K562 (cell line): ENCODE results near the gene CD302. TPM values are rescaled to one million over a fixed set of nuclear protein-coding genes. Genes with fewer than 3 reads are reported as not detected.

ENCODE experiments used
- ATAC-seq: fragments of 200-7000 bp; cut with Tn5 transposase; 3 replicates; pipeline ENCODE4 v1.9.1; 2020; ENCODE audit warnings: moderate library complexity
- BruUV-seq: library from RNA; stranded (reverse); fragments of 400-500 nt; replicated peaks from 2 replicates; lab custom pipeline; 2021; lab: Mats Ljungman, UMichigan
- CTCF ChIA-PET: fragments of 300-600 bp; formaldehyde crosslinking; extraction: SDS; loops from one replicate; lab custom pipeline; 2021; ENCODE audit warnings: low intra/inter-chr PET ratio; lab: Yijun Ruan, JAX
- POLR2A ChIA-PET: fragments of 300-600, 350-650 bp; sonication (Branson Sonifier 250); formaldehyde crosslinking; extraction: SDS; loops from one replicate; lab custom pipeline; 2021; ENCODE audit warnings: antibody characterized with exemption, inconsistent platforms; lab: Yijun Ruan, JAX
- DNase-seq, 4 experiments: peaks; one replicate each; pipeline versions ENCODE4 v3.0.0 to v3.0.0-alpha.2; 2011 to 2018; ENCODE audit warnings: low spot score in 3 of 4, mixed read lengths in 3 of 4; ENCODE audit errors: extremely low read depth in 1 of 4
- FAIRE-seq: peaks from 2 replicates; lab custom pipeline; 2011; peaks lifted over from hg19 to GRCh38; lab: Jason Lieb, UNC
- H2AFZ ChIP-seq: 2 replicates; pipeline ENCODE4 v1.6.0; 2011; ENCODE audit warnings: low read depth, low read length, control low read depth, inconsistent platforms
- H3K27ac ChIP-seq: fragments of 200-600 bp; 3 replicates; pipeline ENCODE4 v1.8.0; 2011; ENCODE audit warnings: low read depth, mild to moderate bottlenecking, control low read depth, inconsistent platforms, low read length, moderate library complexity, mixed read lengths; ENCODE audit errors: extremely low read depth
- H3K27me3 ChIP-seq, 2 experiments: fragments of 300-600 bp in 1 of 2; 2 replicates in 1 of 2; 3 replicates in 1 of 2; pipeline versions ENCODE4 v1.6.0 to v1.8.0; 2011; ENCODE audit warnings: inconsistent platforms in 2 of 2, low read length in 2 of 2, mild to moderate bottlenecking in 1 of 2, mixed read lengths in 1 of 2, moderate library complexity in 1 of 2; ENCODE audit not compliant: control insufficient read depth in 2 of 2, insufficient read depth in 2 of 2
- H3K36me3 ChIP-seq: fragments of 300-600 bp; 3 replicates; pipeline ENCODE4 v1.8.0; 2011; ENCODE audit warnings: mild to moderate bottlenecking, low read length, inconsistent platforms; ENCODE audit not compliant: control insufficient read depth, insufficient read depth
- H3K4me1 ChIP-seq, 2 experiments: fragments of 200-600 bp in 1 of 2; replicated peaks in 1 of 2; 2 replicates in 1 of 2; 3 replicates in 1 of 2; pipeline versions ENCODE4 v1.5.1 to v1.8.0; 2011; ENCODE audit warnings: inconsistent platforms in 2 of 2, low read length in 2 of 2, mild to moderate bottlenecking in 1 of 2, mixed read lengths in 1 of 2, moderate library complexity in 1 of 2; ENCODE audit not compliant: control insufficient read depth in 2 of 2, insufficient read depth in 2 of 2
- H3K4me2 ChIP-seq: 2 replicates; pipeline ENCODE4 v1.6.1; 2011; ENCODE audit warnings: low read length, control low read depth, inconsistent platforms, mixed read lengths; ENCODE audit not compliant: insufficient read depth
- H3K4me3 ChIP-seq: fragments of 200-600 bp; sonication (generic), shearing (Covaris generic); 2 replicates; pipeline ENCODE4 v1.5.1; 2016; ENCODE audit warnings: control low read depth, inconsistent platforms
- H3K79me2 ChIP-seq: fragments of 200-600 bp; 3 replicates; pipeline ENCODE4 v1.8.0; 2011; ENCODE audit warnings: low read length, inconsistent platforms; ENCODE audit not compliant: control insufficient read depth, insufficient read depth
- H3K9ac ChIP-seq, 2 experiments: 2 replicates each; pipeline versions ENCODE4 v1.6.0 to v1.6.1; 2011; ENCODE audit warnings: low read depth in 2 of 2, low read length in 2 of 2, control low read depth in 1 of 2, inconsistent platforms in 1 of 2, mild to moderate bottlenecking in 1 of 2, mixed read lengths in 1 of 2; ENCODE audit not compliant: insufficient read depth in 1 of 2
- H3K9me1 ChIP-seq: one replicate; pipeline ENCODE4 v1.6.0; 2011; ENCODE audit warnings: inconsistent platforms, mild to moderate bottlenecking, low read length, moderate library complexity; ENCODE audit not compliant: control insufficient read depth, insufficient read depth
- H3K9me3 ChIP-seq: replicated peaks from 2 replicates; pipeline ENCODE4 v1.5.1; 2011; ENCODE audit warnings: low read depth, low read length, inconsistent platforms; ENCODE audit not compliant: control insufficient read depth, insufficient read depth
- H4K20me1 ChIP-seq: replicated peaks from 2 replicates; pipeline ENCODE4 v1.6.1; 2011; ENCODE audit warnings: low read length, inconsistent platforms, mixed read lengths; ENCODE audit not compliant: control insufficient read depth, insufficient read depth
- HCFC1 ChIP-seq: IDR thresholded peaks from 2 replicates; pipeline ENCODE4 v1.6.1; 2012; ENCODE audit warnings: low read depth, low read length, improper control_type of control experiment
- MYNN ChIP-seq, 2 experiments: sonication (generic); formaldehyde crosslinking in 1 of 2; IDR thresholded peaks; 2 replicates each; pipeline versions ENCODE4 v1.5.0 to v1.6.1; 2016 to 2020; ENCODE audit warnings: antibody characterized with exemption in 1 of 2, missing genetic modification reagents in 1 of 2
- POLR2A ChIP-seq: fragments of 450-650 bp; conservative IDR thresholded peaks from 2 replicates; pipeline ENCODE4 v1.6.1; 2016
- POLR2G ChIP-seq: fragments of 200-400 bp; formaldehyde crosslinking; IDR thresholded peaks from 2 replicates; pipeline ENCODE4 v1.6.1; 2017; ENCODE audit warnings: low read depth, mild to moderate bottlenecking, antibody characterized with exemption, low read length, moderate library complexity
- SUPT5H ChIP-seq: fragments of 450-650 bp; IDR thresholded peaks from 2 replicates; pipeline ENCODE4 v1.6.1; 2016
- TCF15 ChIP-seq: fragments of 250-450 bp; sonication (Bioruptor Pico); IDR thresholded peaks from 2 replicates; pipeline ENCODE4 v1.8.0; 2022; ENCODE audit warnings: moderate library complexity, mild to moderate bottlenecking, inconsistent platforms
- ZNF717 ChIP-seq: fragments of 250-450 bp; sonication (Bioruptor Pico); IDR thresholded peaks from 2 replicates; pipeline ENCODE4 v1.5.0; 2021
- WGBS: fragments of 100-300 bp; shearing (Covaris generic); methylation state at CpG from one replicate; pipeline ENCODE4 v1.1.6; 2016; ENCODE audit warnings: low coverage, mixed read lengths; ENCODE audit not compliant: insufficient coverage; ENCODE audit errors: missing lambda C conversion rate; 5-methylcytosine and 5-hydroxymethylcytosine counted together
- in situ Hi-C: fragments of 300-500 bp; cut with MboI; formaldehyde crosslinking; loops from 4 replicates; pipeline ENCODE4 v1.15.0; 2018; ENCODE audit warnings: inconsistent platforms, mixed read lengths
- intact Hi-C: fragments of 100-400 bp; cut with micrococcal nuclease; formaldehyde crosslinking; loops from 2 replicates; pipeline ENCODE4 v1.14.2; 2022
- polyA plus RNA-seq, 8 experiments: library from polyadenylated mRNA; depleted of rRNA in 4 of 8; stranded (reverse) in 5 of 8; unstranded in 3 of 8; fragments of >200 nt; fragmentation: Nextera tagmentation in 2 of 8; fragmentation: Illumina TruSeq in 1 of 8; extraction: Ambion mirVana in 2 of 8; extraction: Trizol in 1 of 8; gene quantifications; 2 replicates each; pipeline versions ENCODE4 v1.2.1 to v1.2.3, GENCODE V29; 2011 to 2014; ENCODE audit warnings: inconsistent platforms in 1 of 8, missing spikeins in 1 of 8
- total RNA-seq, 7 experiments: library from RNA; depleted of rRNA in 6 of 7; stranded (reverse); fragments of >200 nt in 6 of 7; fragmentation: Illumina TruSeq in 2 of 7; extraction: Trizol in 2 of 7; gene quantifications; 2 replicates each; pipeline versions ENCODE4 v1.2.1 to v1.2.3, GENCODE V29; 2011 to 2021; ENCODE audit warnings: low replicate concordance in 1 of 7
- TF ChIP-seq, protein P1 (sequence below): fragments of 250-450 bp; sonication (Bioruptor Pico); IDR thresholded peaks from 2 replicates; pipeline ENCODE4 v1.5.0; 2021; ENCODE audit warnings: mild to moderate bottlenecking, moderate library complexity

CD302 gene
- total and polyA plus RNA-seq, 9 of the 15 experiments (the other 6 are each of a cell fraction or from before 2014, with no cell fraction given) = 0.03 to 0.07 (median 0.04) TPM; not detected in 5

DNA sequence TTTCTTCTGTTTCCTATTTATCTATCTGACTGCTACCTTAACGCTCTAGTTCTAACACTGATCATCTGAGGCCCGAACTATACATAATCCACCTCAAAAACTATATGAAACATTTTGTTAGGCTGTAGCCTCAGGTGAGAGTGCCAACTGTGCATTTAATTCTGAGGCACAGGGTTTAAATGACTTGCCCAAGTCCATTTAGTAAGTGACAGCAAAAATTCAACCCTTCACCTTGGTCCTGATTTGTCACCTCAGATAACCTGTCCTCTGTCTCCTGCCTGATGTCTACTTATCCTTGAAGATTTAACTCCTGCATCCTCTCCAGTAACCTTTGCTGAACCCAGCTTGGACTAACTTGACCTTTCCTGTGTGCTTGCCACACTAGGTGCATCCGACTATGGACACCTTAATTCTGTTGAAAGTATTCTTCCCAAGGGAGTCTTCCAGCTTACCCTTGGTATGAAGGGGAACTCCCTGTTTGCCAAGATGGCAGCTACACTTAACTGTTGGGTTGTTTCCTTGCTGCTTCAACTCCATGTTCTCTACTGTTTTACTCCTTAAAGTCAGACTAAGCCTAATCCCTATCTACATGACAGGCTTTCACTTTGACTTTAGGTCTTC is 23.5 kb downstream of the CD302 start:
- H2AFZ ChIP-seq = no peak overlapping the region
- ChIA-PET POLR2A (interaction anchor here (1.0 to 1.4 kb wide), 3 partner anchors 12 to 28 kb away, joined by 3 to 6 read pairs (median 4); no protein-coding TSS in a partner anchor), CTCF (interaction anchor here (0.7 kb wide), 1 partner anchor 11 kb away, joined by 3 read pairs; no protein-coding TSS in a partner anchor)
- in situ Hi-C loops (no loop called here), intact Hi-C loops (no loop called here)
- H3K4me1 ChIP-seq = no peaks in the 10 kb centered on the region
- peaks cover 17% of the 10 kb centered on the region; the same call in 1 of the 3 replicates for H3K36me3 ChIP-seq
- BruUV-seq = no TSS peak
- H3K4me3 ChIP-seq = no peak overlapping the region
- TF ChIP-seq MYNN (IDR thresholded peaks at IDR 0.05) (peak; percentile 10; the same call in 1 of the 2 replicates), MYNN (CRISPR knock-in tag; IDR thresholded peaks at IDR 0.05) (no peak), HCFC1 (no peak), TCF15 (CRISPR knock-in tag) (no peak), POLR2G (0 out of 2 replicates have a peak, but pooled peaks have one; percentile 9), ZNF717 (CRISPR knock-in tag) (no peak), SUPT5H (peak; percentile 42; the same call in 1 of the 2 replicates), POLR2A (peak; percentile 50; the same call in 1 of the 2 replicates)
- TF ChIP-seq, protein P1, sequence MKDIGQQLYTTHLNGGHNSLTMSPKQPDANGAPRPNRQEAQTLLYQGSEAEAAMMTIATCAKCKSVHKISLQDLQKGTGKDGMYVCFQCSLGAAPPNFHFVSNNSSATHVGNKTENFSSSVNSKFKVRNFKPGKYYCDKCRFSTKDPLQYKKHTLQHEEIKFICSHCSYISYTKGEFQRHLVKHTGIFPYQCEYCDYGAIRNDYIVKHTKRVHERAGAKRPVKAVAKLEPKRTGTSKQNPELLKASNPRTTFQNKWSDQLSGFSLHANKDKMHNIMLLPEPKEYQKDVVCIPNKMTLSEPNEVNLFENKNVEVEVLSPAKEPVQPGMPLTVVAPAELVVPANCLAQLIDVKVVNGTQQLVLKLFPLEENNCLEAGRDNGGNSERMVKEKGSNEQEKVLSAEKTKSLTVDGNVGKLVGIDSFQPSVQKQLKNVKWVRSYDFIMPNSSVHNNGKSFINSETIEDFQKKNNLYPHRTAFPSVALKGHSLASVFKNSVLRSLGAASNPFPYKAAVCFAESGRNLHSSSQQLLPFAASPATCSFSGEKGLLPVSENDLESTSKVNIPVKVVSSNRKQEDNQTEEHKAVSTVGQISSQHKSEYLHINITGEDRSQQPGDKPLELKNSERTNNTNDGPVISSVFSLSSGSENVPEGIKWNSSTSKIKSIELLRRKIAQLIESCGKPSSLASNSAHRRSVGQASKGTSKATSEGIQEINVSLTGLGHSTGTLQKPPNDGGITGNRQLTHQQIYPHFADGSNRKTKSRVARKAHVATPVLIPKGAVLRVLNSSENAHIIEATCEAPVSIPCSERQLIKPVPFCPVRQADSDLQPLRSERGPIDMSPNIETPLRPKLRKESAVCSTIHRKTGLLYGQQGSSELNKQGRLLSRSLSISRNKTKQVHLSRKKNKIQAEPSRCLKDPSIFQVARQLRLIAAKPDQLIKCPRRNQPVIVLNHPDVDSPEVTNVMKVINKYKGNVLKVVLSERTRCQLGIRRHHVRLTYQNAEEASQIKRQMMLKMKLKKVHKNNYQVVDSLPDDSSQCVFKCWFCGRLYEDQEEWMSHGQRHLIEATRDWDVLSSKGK (CRISPR knock-in tag) = no peak
- no peak overlapping the region for H3K9ac ChIP-seq
- H3K79me2 ChIP-seq = no peaks in the 10 kb centered on the region
- no peaks in the 10 kb centered on the region for H3K9me3 ChIP-seq
- H3K27me3 ChIP-seq = no peaks in the 10 kb centered on the region
- DNase-seq (no peak), ATAC-seq (peak; percentile 35), FAIRE-seq (no peak)
- H3K4me2 ChIP-seq = no peak overlapping the region
- 33% methylated on average over 3 of the region's 3 CpGs for WGBS
- H3K27ac ChIP-seq = no peak overlapping the region
- no peaks in the 10 kb centered on the region for H3K9me1 ChIP-seq
- H4K20me1 ChIP-seq = no peaks in the 10 kb centered on the region
